Endothelial cell (in vitro differentiated cells): ENCODE measurements around the gene TMEM81. TPM values are rescaled to one million over a fixed set of nuclear protein-coding genes. Genes with fewer than 3 reads are reported as not detected.
A peak's percentile ranks its signal among the peaks of the same experiment; 100 is the strongest.

Experiments
- DNase-seq: peaks from one replicate; pipeline ENCODE4 v3.0.0; 2021; ENCODE audit warnings: low spot score
- H3K27ac Mint-ChIP-seq: one replicate; pipeline ENCODE4 v1.8.0; 2021; ENCODE audit warnings: mixed read lengths, inconsistent platforms; ENCODE audit not compliant: unreplicated experiment
- H3K27me3 Mint-ChIP-seq: one replicate; pipeline ENCODE4 v1.8.0; 2021; ENCODE audit warnings: mild to moderate bottlenecking, moderate library complexity, mixed read lengths, inconsistent platforms; ENCODE audit not compliant: unreplicated experiment
- H3K36me3 Mint-ChIP-seq: one replicate; pipeline ENCODE4 v1.8.0; 2021; ENCODE audit warnings: mild to moderate bottlenecking, low read depth, mixed read lengths, inconsistent platforms; ENCODE audit not compliant: unreplicated experiment
- H3K4me1 Mint-ChIP-seq: one replicate; pipeline ENCODE4 v1.8.0; 2021; ENCODE audit warnings: mild to moderate bottlenecking, mixed read lengths, inconsistent platforms; ENCODE audit not compliant: unreplicated experiment
- H3K4me3 Mint-ChIP-seq: one replicate; pipeline ENCODE4 v1.8.0; 2021; ENCODE audit warnings: mild to moderate bottlenecking, mixed read lengths, inconsistent platforms; ENCODE audit not compliant: unreplicated experiment
- H3K9me3 Mint-ChIP-seq: one replicate; pipeline ENCODE4 v1.8.0; 2021; ENCODE audit warnings: mixed read lengths, inconsistent platforms; ENCODE audit not compliant: unreplicated experiment
- CTCF ChIP-seq: fragments of 200-600 bp; sonication (generic); IDR thresholded peaks from one replicate; pipeline ENCODE4 v1.5.0; 2021; ENCODE audit warnings: antibody characterized with exemption; ENCODE audit not compliant: unreplicated experiment
- total RNA-seq: library from RNA; stranded (reverse); fragmentation: NEBNext Ultra II Directional; extraction: Animal tissue kit (Norgen Biotek cat#: 25700); gene quantifications from one replicate; pipeline ENCODE4 v1.2.1, GENCODE V29; 2021; ENCODE audit not compliant: unreplicated experiment

Gene TMEM81
- total RNA-seq, 1 donor from 2014 or later = 3.7 TPM

GRCh38 chr1:205042911-205043806, 41.1 kb downstream of the TMEM81 start, which contains the start of gene CNTN2:
Gene CNTN2, plus strand, starts transcription at chr1:205043212. Its CDS starts 9,974 bp downstream, at chr1:205053186.
- peaks cover 5% of the 10 kb centered on the region for H3K9me3 Mint-ChIP-seq
- peaks cover 10% of the 10 kb centered on the region for H3K27me3 Mint-ChIP-seq
- no peak within 1 kb of the TSS for H3K4me3 Mint-ChIP-seq
- H3K36me3 Mint-ChIP-seq = peaks cover 5% of the 10 kb centered on the region
- no peak for TF ChIP-seq CTCF
- no peak within 1 kb of the TSS for H3K27ac Mint-ChIP-seq
- peaks cover 13% of the 10 kb centered on the region for H3K4me1 Mint-ChIP-seq
- peak; percentile 44 for DNase-seq

- Mint-ChIP-seq H3K4me3 (no peak overlapping the region), H3K9me3 (peaks cover 5% of the 10 kb centered on the region), H3K27me3 (peaks cover 9% of the 10 kb centered on the region), H3K4me1 (peaks cover 13% of the 10 kb centered on the region), H3K27ac (no peak overlapping the region), H3K36me3 (peaks cover 5% of the 10 kb centered on the region)
- TF ChIP-seq CTCF = no peak
- DNase-seq = no peak
These were observed 42.0 kb downstream of the TMEM81 start for GRCh38 chr1:205041998-205042910.

GRCh38 chr1:205041001-205041715, 43.1 kb downstream of the TMEM81 start:
- Mint-ChIP-seq H3K4me3 (no peak overlapping the region), H3K27me3 (peaks cover 9% of the 10 kb centered on the region), H3K4me1 (peaks cover 13% of the 10 kb centered on the region), H3K9me3 (peaks cover 5% of the 10 kb centered on the region), H3K36me3 (peaks cover 9% of the 10 kb centered on the region), H3K27ac (no peak overlapping the region)
- DNase-seq = no peak
- no peak for TF ChIP-seq CTCF

- H3K36me3 Mint-ChIP-seq = peaks cover 4% of the 10 kb centered on the region
- H3K27me3 Mint-ChIP-seq = no peaks in the 10 kb centered on the region
- peaks cover 13% of the 10 kb centered on the region for H3K4me1 Mint-ChIP-seq
- no peak overlapping the region for H3K27ac Mint-ChIP-seq
- H3K9me3 Mint-ChIP-seq = no peaks in the 10 kb centered on the region
- DNase-seq = no peak
- no peak overlapping the region for H3K4me3 Mint-ChIP-seq
- TF ChIP-seq CTCF = no peak
These were observed 46.0 kb downstream of the TMEM81 start for GRCh38 chr1:205038132-205038786.
